ENCODE results near the gene EXOC7.
A peak's percentile ranks its signal among the peaks of the same experiment; 100 is the strongest.
"Not testable (repeated sequence)": the region's sequence is repeated elsewhere in the genome, so short reads cannot be mapped to it uniquely, and the experiment has no call there.

EXOC7 gene

DNA sequence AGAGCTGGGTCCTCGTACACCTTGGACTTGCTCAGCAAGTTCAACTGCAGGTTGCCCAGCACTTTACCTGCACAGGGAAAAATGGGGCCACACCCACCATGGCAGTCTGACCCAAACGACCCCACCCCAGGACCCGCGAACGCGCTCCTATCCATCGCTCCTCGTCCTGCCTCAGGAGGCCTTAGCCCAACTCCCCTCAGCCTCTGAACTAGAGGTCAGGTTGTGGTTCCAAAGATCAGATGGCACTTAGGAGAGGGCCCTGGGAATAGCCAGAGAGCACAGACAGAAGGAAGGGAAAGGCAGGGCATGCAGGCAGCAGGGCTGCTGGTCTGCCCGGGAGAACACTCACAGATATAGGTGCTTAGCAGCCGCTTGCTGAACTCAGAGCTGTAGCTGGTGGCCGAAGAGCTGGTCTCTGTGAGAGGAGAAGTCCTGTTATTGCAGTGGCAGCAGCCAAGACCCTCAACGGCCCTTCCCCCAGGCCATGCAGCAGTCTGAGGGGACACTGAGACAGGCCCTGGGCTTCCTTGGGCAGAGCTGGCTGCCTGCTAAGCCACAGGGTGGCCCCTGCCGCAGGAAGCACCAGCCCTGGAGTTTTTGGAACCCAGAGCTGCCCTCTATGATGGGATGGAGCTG, 17.7 kb downstream of the EXOC7 start:
- DNase-seq, result no peak

GRCh38 chr17:76085066-76085730, 18.4 kb downstream of the EXOC7 start:
- no peak for DNase-seq

DNA sequence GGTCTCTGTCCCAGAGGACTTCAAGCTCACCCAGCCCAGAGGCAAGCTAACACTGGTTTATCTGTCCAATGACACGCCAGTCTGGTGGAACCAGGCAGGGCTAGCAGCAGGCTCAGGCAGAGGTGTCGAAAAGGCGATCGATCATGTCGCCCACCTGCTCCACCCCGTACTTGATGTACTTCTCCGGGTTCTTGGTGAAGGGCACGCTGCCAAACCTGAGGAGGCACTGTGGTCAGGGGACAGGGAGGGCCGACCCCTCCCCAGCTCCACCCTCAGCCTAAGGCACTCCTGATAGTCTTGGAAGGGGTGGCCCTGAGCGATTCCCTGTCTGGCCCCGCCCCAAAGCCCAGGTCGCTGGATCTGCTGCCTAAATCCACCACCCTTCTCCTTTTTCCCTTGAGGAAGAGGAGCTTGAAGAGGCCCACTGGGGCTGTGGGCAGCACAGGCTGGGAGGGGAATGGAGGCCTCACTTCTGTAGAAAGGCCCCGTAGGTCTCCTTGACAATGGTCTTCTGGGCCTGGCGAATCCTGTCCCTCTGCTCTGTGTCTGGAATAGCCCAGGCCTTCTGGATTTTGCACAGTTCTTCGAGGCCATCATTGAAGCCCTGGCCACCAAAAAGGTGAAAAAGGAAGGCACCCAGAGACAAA, 19.9 kb downstream of the EXOC7 start:
- no peak for DNase-seq

DNA sequence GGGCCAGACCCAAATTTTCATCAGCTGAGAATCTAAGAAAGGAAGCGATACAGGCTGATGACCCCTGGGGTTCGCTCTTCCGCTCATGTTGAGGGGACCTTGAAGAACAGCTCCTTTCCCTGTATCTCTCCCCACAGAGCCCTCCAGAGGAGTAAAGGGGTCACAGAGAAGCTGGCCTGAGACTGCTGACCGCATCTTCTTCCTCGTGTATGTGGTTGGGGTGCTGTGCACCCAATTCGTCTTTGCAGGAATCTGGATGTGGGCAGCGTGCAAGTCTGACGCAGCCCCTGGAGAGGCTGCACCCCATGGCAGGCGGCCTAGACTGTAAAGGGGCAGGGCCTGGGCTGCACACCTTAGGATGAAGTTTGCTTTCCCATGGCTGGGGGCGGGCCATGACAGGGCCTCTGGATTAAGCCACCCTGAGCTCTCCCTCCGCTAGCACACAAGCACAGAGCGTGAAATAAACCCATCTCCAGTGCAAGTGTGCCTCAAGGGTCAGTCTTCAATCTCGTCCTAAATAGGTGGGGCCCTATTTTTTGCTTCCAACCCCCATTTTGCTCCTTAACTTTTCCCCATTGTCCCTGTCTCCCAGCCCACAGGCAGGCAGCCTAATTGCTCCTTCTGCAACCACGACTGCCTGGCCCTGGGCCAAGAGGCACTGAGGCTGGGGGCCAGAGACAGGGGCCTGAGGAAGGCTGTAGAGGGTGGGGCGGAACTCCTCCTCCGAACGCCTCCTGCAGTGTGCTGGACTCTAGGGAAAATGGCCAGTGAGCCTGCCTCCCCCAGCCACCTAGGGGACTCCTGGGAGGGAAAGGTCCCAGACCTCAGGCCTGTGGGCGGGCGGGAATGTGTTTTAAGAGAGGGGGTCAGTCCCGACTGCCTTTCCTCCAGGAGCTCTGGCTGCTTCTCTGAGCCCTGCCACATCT, 21.0 kb downstream of the EXOC7 start:
- no peak for DNase-seq

DNA sequence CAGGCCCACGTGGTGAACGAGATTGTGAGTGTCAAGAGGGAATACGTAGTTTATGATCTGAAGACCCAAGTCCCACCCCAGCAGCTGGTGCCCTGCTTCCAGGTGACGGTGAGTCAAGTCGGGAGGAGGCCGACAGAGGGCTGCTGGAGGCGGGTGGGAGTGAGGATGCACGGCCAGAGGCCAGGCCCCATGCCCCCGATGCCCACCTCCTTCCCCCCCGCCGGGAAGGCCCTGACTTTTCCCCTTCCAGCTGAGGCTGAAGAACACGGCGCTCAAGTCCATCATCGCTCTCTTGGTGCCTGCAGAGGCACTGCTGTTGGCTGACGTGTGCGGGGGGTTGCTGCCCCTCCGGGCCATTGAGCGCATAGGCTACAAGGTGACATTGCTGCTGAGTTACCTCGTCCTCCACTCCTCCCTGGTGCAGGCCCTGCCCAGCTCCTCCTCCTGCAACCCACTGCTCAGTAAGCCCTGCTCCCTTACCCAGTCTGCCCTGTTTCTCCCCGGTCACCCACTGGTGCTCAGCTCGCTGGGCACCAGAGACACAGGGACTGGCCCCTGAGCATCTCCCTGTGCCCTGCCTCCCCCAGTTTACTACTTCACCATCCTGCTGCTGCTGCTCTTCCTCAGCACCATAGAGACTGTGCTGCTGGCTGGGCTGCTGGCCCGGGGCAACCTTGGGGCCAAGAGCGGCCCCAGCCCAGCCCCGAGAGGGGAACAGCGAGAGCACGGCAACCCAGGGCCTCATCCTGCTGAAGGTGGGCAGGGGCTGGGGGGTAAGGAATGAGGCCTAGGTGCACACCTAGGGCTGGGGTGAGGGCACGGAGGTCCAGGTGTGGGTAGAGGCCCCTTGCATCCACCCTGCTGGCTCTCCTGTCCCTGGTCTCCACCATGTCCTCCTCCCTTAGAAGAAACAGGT, 22.0 kb downstream of the EXOC7 start:
- DNase-seq, result no peak

- no peak for DNase-seq
Measured at GRCh38 chr17:76080768-76081287, 22.8 kb downstream of the EXOC7 start.

DNA sequence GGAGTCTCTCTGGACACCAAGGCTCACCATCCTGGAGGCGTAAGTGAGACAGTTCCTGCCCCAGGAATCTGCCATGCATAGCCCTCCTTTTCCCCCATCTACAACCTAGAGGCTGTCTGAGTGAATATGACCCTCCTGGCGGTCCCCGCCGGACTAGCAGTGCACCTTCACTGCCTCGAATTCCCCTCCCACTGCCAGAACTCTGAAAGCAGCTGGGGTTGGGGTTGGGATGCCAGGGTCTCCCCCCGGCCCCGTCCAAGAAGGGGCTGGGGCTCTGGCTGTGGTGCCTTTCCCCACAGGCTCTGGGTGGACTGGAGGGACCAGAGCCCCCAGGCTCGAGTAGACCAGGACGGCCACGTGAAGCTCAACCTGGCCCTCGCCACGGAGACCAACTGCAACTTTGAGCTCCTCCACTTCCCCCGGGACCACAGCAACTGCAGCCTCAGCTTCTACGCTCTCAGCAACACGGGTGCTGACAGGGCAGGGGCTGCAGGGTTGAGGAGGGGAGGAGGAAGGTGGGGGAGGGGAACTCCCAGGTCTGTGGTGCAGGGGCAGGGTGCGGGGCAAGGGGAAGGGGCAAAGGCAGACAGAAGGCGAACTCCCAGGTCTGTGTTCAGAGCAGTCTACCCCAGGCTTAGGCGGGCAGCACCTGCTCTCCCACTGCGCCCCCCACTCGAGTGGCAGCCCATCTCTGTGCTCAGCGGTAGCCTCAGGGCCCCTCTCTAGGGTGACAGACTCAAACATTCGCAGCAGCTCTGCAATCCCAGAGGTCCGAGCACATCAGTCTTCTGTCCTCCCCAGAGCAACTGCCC, 23.4 kb downstream of the EXOC7 start:
- DNase-seq, result no peak

DNA sequence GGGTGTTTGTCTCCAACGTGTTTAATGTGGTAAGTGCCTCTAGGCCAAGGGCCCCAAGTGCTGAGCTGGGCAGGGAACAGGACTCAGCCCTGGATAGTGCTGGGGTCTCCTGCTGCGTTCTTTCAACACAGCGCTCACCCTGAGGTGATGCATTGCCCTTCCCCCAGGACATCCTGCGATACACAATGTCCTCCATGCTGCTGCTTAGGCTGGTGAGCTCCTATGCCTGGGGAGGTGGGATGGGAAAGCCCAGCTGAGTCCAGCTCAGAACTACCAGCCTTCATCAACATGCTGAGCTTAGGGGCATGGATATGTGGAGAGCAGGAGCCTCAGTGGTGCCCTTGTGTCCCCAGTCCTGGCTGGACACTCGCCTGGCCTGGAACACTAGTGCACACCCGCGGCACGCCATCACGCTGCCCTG, 24.0 kb downstream of the EXOC7 start:
- no peak for DNase-seq

DNA sequence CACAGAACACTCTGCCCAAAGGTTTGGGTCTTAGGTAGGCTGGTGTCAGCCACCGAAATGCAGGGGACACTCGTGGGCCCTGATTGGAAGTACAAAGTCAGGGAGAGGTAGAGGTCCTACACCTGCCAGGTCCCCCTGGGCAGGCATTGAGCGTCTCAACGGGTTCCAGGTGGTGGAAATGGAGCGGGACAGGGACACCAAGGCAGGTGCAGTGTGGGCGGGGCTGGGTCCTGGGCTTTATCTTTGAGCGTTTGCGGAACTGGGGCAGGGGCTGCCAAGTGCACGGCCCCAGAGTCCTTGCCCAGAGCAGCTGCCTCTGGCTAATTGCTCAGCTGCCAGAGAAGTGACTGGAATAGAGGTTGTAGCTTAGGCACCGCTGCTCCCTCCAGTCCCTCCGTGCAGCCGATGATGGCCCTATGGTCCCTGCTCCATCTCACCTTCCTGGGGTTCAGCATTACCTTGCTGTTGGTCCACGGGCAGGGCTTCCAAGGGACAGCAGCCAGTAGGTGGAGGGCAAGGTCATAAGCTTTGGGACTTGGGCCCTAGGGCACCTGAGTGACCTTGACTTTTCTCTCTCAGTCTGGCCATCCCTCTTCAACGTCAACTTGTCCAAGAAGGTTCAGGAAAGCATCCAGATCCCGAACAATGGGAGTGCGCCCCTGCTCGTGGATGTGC, 24.6 kb downstream of the EXOC7 start, which contains the start of gene ZACN:
ZACN (plus strand) TSS at position 323 of the 675 bp plus-strand sequence; CDS start at position 406, 83 bp downstream.
- DNase-seq, result no peak

GRCh38 chr17:76078370-76078769, 25.2 kb downstream of the EXOC7 start:
- not testable (repeated sequence) for DNase-seq

- DNase-seq, result no peak
Measured at GRCh38 chr17:76077584-76078110, 25.9 kb downstream of the EXOC7 start.

DNA sequence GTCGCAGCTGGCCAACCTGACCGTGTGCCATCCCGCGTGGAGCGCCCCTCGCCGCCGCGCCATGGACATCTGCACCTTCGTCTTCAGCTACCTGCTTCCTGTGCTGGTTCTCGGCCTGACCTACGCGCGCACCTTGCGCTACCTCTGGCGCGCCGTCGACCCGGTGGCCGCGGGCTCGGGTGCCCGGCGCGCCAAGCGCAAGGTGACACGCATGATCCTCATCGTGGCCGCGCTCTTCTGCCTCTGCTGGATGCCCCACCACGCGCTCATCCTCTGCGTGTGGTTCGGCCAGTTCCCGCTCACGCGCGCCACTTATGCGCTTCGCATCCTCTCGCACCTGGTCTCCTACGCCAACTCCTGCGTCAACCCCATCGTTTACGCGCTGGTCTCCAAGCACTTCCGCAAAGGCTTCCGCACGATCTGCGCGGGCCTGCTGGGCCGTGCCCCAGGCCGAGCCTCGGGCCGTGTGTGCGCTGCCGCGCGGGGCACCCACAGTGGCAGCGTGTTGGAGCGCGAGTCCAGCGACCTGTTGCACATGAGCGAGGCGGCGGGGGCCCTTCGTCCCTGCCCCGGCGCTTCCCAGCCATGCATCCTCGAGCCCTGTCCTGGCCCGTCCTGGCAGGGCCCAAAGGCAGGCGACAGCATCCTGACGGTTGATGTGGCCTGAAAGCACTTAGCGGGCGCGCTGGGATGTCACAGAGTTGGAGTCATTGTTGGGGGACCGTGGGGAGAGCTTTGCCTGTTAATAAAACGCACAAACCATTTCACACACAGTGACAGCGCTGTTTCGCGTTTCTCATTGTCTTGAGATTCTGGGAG, 26.6 kb downstream of the EXOC7 start:
- peak; percentile 41 for DNase-seq

- no peak for DNase-seq
Measured at GRCh38 chr17:76076146-76076764, 27.3 kb downstream of the EXOC7 start.

DNA sequence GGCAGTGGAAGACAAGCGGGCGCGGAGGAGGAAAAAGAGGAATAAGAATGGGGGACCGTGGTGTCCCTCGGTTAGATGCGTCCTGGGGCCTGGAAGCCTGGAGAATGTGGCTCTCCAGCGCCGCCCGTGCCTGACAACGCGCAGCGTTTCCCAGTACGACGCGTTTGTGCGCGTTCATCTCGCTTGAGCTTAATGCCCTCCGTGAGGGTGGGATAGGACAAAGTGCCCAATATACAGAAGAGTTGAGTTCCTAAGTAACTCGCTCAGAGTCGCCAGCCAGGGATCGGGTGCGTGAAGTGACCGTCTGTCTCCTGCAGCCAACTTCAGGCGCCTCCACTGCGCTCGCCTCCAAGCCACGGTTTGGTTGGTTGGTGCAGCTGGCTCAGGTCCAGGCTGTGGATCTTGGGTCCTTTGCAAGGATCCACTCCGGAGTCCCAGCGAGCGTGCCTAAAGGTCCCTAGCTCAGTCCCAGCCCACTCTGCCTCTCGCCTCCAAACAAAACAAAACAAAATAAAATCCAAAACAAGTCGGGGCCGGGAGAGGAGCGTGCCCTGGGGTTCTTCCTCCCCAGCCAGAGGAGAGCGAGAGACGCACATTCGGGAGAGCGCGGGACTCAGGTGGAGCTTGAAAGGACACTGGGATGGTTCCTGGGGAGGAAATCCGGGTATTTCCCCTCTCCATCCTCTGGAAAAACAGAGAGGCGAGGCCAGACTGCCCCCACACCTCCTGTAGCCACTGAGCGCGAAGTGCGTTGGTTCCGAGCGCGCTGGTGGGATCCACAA, 28.0 kb downstream of the EXOC7 start:
- no peak for DNase-seq

- no peak for DNase-seq
Measured at GRCh38 chr17:76074390-76075363, 28.9 kb downstream of the EXOC7 start, which contains the start of gene GALR2. GALR2 (plus strand) TSS chr17:76074781; CDS start chr17:76074884, 103 bp downstream.

All from stimulated activated CD4-positive, alpha-beta T cell treated with anti-CD3 and anti-CD28 coated beads, Interleukin-4, amount 100 ng/mL, for 24 hours (primary cell).